Medulla oblongata (tissue), 1 donor: ENCODE results near the gene ILRUN.
"Not testable (repeated sequence)": the region's sequence is repeated elsewhere in the genome, so short reads cannot be mapped to it uniquely, and the experiment has no call there.

ENCODE experiments used
- DNase-seq: peaks from one replicate; pipeline ENCODE4 v3.0.0-alpha.2; 2015; ENCODE audit errors: extremely low spot score

ILRUN gene

DNA sequence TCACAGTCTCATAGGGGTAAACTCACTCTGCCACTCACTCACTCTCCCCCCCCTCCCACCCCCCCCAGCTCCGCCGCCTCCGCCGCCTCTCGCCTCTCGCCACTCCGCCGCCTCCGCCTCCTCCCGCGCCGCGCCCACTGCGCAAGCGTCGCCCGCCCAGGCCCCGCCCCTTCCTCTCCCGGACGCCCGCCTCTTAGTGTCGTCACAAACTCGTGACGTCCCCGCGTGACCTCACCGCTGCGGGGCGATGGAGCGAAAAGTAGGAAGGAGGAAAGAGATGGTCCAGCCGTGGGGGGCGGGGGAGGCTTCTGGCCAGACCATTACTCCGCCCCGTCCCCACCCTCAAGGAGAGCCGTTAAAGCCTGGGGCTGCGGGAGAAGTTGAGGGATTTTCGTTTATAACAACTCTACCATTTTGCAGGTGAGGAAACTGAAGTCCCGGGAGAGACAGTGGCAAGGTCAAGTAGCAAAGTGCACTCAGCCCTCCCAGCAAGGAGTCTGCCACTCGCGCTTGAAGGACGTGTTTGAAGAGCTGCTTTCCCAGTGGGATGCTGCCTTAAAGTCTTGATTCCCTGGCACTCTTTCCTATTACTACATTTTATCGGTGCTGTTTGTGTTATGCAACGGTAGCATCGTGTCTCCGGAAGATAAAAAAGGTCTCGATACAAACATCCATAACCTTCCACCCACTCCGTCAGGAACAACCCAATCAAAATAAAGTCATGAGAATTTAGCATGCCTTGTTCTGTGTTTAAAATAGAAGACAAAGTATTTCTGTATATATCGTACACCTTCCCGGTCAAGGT, at the start of gene ILRUN:
Gene ILRUN (minus strand): TSS at position 29 of the 805 bp plus-strand sequence. CDS start 164 bp downstream, outside the sequence.
- DNase-seq, result peak; percentile 98

DNA sequence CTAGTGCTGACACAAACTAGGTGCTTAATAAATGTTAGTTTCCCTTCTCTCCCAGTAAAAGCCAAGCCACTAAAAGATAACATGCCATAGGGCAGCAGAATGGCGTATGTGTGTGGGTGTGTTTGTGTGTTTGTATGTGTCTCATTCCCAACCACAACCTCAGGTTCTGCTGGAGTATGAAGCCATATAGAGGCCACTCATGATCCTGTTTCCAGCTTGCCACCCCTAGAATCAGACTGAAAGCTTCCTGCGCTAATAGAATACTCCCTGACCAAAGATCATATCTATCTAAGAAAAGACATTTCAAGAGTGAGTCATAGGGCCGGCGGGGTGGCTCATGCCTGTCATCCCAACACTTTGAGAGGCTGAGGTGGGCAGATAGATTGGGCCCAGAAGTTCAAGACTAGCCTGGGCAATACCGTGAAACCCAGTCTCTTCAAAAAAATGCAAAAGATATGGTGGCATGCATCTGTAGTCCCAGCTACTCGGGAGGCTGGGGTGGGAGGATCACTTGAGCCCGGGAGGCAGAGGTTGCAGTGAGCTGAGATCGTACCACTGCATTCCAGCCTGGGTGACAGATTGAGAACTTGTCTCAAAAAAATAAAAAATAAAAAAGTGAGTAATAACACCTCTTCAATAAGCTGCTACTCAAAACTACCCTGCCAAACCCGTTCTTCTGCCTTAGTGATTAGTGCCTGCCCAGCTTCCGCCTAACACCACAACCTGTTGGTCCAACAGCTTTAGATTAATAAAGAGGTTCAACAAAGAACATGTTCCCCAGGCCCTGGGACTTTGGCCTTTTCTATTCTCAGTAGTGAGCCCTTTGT, 48.9 kb upstream of the ILRUN start:
- DNase-seq, result no peak

DNA sequence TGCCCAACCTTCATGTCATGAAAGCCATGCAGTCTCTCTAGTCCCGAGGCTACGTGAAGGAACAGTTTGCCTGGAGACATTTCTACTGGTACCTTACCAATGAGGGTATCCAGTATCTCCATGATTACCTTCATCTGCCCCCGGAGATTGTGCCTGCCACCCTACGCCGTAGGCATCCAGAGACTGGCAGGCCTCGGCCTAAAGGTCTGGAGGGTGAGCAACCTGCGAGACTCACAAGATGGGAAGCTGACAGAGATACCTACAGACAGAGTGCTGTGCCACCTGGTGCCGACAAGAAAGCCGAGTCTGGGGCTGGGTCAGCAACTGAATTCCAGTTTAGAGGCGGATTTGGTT, 47.7 kb upstream of the ILRUN start:
- not testable (repeated sequence) for DNase-seq

DNA sequence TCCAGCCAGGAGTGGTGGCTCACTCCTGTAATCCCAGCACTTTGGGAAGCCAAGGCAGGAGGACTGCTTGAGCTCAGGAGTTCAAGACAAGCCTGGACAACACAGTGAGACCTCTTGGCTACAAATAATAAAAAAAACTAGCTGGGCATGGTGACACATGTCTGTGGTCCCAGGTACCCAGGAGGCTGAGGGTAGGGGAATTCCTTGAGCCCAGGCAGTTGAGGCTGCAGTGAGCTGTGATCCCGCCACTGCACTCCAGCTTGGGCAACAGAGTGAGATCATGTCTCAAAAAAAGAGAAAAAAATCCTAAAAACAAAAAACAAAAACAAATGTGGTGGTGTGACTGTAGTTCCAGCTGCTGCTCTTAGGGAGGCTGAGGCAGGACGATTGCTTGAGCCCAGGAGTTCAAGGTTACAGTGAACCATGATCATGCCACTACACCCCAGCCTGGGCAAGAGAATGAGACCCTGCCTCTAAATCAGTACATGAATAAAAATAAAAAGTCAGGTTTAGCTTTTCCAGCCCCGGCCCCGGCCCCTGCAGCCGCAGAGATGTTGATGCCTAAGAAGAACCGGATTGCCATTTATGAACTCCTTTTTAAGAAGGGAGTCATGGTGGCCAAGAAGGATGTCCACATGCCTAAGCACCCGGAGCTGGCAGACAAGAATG, 47.2 kb upstream of the ILRUN start:
- no peak for DNase-seq

DNA sequence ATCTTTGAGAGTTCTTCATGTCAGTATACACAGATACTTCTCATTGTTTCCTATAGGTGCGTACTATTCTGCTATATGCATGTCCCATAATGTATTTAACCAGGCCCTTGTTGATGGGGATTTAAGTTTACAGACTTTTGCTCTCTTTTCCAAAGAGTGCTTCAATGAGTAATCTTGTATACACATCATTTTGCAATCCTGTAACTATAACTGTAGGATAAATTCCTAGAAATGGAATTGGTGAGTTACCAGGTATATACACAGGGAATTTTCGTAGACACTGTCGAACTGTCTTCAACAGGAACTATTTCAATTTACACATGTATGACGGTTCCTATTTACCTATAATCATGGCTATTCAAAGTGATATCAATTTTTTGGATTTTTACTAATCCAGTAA, 45.5 kb upstream of the ILRUN start:
- no peak for DNase-seq

DNA sequence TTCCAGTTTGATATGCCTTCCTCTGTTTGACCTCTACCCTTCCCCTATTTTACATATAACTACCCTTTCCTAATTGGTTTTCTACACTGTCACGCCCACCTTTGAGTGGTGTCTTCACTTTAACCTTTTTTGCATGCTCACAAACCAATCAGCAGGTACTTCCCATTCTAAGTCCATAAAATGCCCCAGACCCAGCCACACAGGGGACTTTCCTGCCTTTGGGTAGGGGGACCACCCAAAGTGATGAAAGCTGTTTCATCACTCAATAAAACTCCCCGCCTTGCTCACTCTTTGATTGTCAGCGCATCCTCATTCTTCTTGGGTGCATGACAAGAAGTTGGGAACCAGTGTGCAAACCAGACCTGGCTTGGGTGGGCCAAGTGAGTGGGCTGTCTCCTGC, 40.3 kb upstream of the ILRUN start:
- no peak for DNase-seq

DNA sequence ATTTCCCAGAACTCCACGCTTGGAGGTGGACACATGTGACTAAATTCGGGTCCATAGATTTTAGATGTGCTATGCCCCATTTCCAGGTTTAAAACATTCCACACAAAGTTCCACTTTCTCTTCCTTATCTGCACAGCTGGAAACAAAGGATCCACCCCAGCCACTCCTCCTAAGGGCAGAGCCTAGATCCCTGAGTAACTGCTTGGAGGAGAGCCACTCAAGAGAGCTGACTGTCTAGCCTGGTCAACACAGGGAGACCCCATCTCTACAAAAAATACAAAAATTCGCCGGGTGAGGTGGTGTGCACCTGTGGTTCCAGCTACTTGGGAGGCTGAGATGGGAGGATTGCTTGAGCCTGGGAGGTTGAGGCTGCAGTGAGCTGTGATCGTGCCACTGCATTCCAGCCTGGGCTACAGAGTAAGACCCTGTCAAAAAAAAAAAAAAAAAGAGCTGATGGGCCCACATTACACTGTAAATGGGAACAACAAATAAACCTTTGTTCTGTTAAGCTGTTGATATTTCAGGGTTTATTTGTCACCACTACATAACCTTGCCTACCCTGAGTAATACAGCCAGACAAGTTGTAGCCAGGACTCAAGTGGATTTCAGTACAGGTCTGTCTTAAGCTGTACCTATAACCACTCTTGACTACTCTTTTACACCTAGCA, 35.0 kb upstream of the ILRUN start:
- DNase-seq, result no peak

DNA sequence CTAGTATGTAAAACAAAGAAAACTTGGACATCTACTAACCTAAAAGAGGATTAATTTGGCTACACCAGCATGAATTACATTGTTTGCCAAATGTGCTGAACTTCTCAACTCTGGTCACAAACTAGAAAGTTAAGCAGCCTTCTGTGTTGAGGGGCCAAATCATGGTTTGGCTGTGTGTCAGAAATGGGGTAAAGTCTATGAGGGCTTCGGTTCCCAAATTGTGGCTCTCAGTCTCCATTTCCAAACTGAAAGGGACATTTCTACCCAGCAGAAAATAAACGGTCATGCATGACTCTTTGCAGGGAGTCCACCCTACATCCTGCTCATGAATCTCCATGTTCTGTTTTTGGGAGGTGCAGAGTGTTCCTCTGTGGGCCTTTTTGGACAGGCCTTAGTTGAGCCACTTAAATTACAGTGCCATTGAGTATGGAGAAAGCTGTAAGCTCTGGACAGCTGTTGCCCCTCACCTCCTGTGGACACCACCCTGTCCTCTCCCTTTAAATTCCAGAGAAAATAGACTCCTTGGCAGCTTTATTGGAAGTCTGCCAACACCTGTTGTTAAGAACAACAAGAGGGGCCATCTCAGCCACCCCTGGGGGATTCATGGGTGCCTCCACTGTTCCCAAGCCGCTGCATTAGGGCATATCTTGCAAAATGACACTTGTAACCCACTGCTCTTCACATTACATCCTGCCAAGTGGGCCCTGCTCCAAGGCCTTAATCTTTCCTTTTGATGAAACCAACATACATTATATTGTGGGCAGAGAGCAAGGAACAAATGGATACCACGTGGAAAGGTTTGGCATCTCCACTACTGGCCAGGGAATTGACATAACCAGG, 33.3 kb upstream of the ILRUN start:
- DNase-seq, result no peak

DNA sequence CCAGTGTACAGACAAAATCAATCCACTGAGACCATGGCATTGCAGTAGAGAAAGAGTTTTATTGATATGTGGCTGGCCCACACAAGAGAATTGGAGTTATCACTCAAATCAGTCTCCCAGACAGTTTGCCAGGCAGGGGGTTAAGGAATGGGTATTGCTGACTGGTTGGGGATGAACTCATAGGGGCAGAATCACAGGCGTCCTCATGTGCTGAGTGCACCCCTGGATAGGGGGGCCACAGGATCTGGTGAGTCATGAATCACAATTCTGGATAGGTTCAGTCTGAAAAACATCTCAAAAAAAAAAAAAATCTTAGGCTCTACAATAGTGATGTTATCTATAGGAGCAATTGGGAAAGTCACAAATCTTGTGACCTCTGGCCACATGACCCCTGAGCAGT, 29.5 kb upstream of the ILRUN start:
- DNase-seq, result no peak

DNA sequence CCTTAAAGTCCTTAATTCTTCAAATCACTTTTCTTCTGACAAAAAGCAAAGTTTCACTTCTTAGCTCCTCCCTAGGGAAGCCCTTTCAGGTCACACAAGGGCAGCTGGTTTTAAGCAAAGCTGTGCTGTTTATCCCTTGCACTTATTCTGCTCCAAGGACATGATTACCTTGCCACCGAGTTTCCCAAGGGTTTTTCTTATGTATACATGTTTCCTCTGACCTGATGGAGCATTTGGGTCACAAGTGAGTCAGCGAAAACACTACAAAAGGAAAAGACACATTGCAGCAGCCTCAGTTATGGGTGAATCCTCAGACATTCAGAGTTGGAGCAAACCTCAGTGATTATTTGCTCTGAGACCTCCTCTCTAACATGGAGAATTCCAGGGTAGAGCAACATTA, 26.6 kb upstream of the ILRUN start:
- DNase-seq, result no peak

DNA sequence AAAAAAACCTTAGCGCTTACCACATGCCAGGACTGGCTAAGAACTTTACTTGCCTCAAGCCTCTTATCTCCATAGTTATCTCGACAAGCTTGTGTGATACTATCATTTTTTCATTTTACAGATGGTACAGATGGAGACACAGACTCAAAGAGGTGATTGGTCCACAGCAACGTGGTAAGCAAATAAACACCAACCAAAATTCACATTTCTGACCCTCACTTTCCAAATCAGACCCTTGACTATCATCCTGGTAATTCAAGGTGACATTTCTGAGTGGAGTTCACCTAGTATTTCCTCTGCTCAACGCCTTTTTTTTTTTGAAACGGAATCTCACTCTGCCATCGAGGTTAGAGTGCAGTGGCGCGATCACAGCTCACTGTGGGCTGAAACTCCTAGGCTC, 25.9 kb upstream of the ILRUN start:
- DNase-seq, result no peak

DNA sequence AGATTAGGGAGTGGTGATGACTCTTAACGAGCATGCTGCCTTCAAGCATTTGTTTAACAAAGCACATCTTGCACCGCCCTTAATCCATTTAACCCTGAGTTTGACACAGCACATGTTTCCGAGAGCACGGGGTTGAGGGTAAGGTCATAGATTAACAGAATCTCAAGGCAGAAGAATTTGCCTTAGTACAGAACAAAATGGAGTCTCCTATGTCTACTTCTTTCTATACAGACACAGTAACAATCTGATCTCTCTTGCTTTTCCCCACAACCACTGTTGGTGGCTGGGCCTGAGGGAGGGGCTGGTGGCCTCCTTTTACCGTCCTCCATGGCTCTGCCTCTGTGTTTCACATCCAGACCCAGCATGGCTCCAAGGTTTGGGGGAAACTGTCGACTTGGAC, 23.6 kb upstream of the ILRUN start:
- DNase-seq, result not testable (repeated sequence)

DNA sequence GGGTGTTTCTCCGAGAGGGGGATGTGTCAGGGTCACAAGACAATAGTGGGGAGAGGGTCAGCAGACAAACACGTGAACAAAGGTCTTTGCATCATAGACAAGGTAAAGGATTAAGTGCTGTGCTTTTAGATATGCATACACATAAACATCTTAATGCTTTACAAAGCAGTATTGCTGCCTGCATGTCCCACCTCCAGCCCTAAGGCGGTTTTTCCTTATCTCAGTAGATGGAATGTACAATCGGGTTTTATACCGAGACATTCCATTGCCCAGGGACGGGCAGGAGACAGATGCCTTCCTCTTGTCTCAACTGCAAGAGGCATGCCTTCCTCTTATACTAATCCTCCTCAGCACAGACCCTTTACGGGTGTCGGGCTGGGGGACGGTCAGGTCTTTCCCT, 23.1 kb upstream of the ILRUN start:
- DNase-seq, result not testable (repeated sequence)

DNA sequence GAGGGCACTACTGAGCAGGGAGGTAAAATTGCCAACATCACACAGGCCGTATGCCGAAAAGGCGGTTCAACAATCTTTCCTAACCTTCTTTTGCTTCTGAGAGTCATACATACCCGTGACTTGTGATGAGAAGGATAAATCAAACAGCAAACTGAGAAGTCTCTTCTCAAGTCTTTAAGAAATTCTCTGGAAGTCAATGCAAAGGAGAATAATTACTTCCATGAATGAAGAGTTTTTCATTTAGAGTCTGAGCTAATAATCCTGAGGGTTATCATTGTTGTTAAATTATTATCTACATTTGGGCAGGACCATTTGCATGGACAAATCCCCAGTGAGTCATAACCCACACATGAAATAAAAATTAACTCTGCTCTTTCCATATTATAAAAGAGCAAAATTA, 22.4 kb upstream of the ILRUN start:
- DNase-seq, result no peak

DNA sequence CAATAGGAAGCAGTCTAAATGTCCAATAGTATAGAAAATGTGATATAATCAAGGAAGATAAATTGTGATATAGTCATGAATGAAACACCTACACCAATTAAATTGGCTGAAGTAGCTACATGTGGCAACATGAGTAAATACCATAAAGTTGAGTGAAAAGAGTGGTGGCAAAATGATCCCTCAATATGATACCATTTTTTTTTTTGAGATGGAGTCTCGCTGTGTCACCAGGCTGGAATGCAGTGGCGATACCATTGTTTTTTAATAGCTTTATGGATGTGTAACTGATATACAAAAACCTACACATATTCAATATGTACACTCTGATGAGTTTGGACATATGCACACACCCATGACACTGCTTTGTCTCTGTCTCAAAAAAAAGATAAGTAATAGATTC, 20.9 kb upstream of the ILRUN start:
- DNase-seq, result no peak

DNA sequence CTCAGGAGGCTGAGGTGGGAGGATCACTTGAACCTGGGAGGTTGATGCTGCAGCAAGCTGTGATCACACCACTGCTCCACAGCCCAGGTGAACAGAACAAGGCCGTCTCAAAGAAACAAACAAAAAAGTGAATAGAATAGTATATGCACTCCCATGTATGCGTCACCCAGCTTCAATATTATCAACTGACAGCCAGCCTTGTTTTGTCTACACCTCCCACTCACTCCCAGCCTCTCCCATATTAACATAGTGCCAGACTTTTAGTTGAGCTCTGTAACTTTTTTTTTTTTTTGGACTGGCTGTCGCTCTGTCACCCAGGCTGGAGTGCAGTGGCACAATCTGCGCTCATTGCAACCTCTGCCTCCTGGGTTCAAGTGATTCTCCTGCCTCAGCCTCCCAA, 18.1 kb upstream of the ILRUN start:
- no peak for DNase-seq

DNA sequence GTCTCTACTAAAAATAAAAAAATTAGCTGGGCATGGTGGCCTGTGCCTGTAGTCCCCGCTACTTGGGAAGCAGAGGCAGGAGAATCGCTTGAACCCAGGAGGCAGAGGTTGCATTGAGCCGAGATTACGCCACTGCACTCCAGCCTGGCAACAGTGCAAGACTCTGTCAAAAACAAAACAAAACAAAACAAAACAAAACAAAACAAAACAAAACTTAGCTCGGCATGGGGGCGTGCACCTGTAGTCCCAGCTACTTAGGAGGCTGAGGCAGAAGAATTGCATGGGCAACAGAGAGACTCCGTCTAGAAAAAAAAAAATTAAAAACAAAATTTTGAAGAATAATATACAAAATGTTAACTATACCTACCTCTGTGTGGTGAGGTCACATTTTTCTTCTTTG, 16.3 kb upstream of the ILRUN start:
- DNase-seq, result not testable (repeated sequence)

DNA sequence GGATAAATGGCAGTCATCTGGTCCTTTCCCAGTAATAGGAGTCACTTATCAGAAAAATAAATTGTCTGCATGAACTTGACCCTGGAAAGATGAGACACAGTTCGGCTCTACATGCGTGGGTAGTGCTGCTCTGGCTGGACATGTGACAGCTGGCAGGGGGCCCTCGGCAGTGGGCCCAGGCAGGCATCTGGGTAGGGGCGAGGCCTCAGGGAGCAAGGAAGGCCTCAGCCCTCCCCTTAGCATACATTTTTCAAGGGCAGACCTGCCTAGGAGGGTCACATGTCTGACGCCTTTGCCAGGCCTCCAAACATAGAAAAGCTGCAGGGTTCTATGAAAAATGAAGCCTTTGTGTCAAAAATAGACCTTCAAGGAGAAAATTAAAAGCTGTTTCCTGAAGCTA, 12.8 kb upstream of the ILRUN start:
- DNase-seq, result peak; percentile 65

DNA sequence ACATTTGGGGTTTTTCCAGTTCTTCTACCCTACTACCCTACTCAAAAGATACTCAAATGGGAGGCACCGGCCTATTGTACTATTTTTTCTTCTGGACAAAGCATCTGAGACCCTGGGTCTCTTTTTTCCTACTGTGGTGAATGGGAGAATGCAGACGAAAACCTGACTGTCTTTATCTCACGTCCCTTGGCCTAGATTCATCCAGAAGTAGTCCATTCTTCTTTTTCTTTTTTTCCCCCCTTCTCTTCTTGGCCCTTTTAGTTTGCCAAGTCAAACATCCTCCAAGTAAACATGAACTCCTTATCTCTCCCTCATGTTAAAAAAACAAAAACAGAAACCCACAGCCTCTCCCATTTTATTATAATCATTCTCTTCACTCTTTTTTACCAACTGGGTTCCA, 8.7 kb upstream of the ILRUN start:
- DNase-seq, result no peak

DNA sequence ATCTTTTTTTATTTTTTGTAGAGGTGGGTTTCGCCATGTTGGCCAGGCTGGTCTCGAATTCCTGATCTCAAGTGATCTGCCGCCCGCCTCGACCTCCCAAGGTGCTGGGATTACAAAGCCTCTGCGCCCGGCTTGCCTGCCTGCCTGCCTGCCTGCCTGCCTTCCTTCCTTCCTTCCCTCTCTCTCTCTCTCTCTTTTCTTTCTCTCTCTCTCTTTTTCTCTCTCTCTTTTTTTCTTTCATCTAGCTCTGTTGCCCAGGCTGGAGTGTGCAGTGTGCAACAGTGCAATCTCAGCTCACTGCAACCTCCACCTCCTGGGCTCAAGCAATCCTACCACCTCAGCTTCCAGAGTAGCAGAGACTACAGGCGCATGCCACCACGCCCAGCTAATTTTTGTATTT, 4.6 kb upstream of the ILRUN start:
- DNase-seq, result no peak

DNA sequence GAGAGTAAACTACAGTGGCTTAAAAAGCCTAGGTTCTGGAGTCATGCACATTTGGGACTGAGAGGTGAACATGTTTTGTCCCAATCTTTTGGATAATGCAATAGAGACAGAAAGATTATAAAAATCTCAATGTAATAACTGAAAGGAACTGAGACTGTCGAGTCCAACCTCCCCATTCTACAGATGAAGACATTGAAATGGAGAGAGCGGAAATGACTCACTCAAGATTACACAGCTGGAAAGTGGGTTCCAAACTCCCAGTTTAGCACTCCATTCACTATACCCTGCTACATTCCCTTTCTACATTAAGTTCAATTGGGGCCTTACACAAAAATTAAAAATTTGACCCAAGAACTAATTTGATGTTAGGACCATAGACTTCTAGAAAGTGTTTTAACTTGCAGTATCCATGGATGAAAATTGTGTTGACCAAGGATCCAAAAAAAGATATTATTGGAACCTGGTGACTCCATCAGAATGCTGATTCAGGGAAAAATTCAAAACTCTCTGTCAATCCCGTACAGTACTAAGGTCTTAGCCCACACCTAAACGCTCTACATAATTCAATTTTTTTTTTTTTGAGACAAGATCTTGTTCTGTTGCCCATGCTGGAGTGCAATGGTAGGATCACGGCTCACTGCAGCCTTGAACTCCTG, 1.5 kb upstream of the ILRUN start:
- DNase-seq, result no peak
